ENCODE results near the gene CTDSPL2.

Gene CTDSPL2

GRCh38 chr15:44492672-44493071 is 65.2 kb downstream of the CTDSPL2 start (continued):
- no peak for TF ChIP-seq CREB5 (CRISPR knock-in tag; IDR thresholded peaks at IDR 0.05; ENCODE audit: low read depth)
- no peak for TF ChIP-seq TSHZ2 (CRISPR knock-in tag; IDR thresholded peaks at IDR 0.05)
- TF ChIP-seq ZFP30 (CRISPR knock-in tag; IDR thresholded peaks at IDR 0.05): no peak
- TF ChIP-seq ESRRG (CRISPR knock-in tag; IDR thresholded peaks at IDR 0.05): no peak

GRCh38 chr15:44495562-44495961 is 68.1 kb downstream of the CTDSPL2 start:
- no peak for TF ChIP-seq OSR1 (CRISPR knock-in tag; IDR thresholded peaks at IDR 0.05)
- TF ChIP-seq TOX (CRISPR knock-in tag; IDR thresholded peaks at IDR 0.05; ENCODE audit: borderline replicate concordance): no peak
- no peak for TF ChIP-seq SNAI2 (CRISPR knock-in tag; IDR thresholded peaks at IDR 0.05)
- no peak for TF ChIP-seq ZNF8 (CRISPR knock-in tag; IDR thresholded peaks at IDR 0.05)
- TF ChIP-seq POU6F1 (CRISPR knock-in tag; IDR thresholded peaks at IDR 0.05; ENCODE audit: borderline replicate concordance, low read depth): no peak
- no peak for TF ChIP-seq ZNF565 (CRISPR knock-in tag; conservative IDR thresholded peaks at IDR 0.05; ENCODE audit: low read depth)
- TF ChIP-seq ZNF70 (CRISPR knock-in tag; IDR thresholded peaks at IDR 0.05): no peak
- TF ChIP-seq TCF4 (CRISPR knock-in tag; IDR thresholded peaks at IDR 0.05; ENCODE audit: borderline replicate concordance): no peak
- TF ChIP-seq ZFP30 (CRISPR knock-in tag; IDR thresholded peaks at IDR 0.05): no peak
- no peak for TF ChIP-seq BACH2 (CRISPR knock-in tag; IDR thresholded peaks at IDR 0.05; ENCODE audit: borderline replicate concordance)
- no peak for TF ChIP-seq TSHZ2 (CRISPR knock-in tag; IDR thresholded peaks at IDR 0.05)
- no peak for TF ChIP-seq PATZ1 (CRISPR knock-in tag; IDR thresholded peaks at IDR 0.05; ENCODE audit: borderline replicate concordance)
- no peak for TF ChIP-seq ZFP3 (CRISPR knock-in tag; IDR thresholded peaks at IDR 0.05)
- TF ChIP-seq ARNTL (CRISPR knock-in tag; IDR thresholded peaks at IDR 0.05; ENCODE audit: borderline replicate concordance, low read depth): no peak
- TF ChIP-seq ISL1 (CRISPR knock-in tag; IDR thresholded peaks at IDR 0.05): no peak
- no peak for TF ChIP-seq ZC3H10 (CRISPR knock-in tag; IDR thresholded peaks at IDR 0.05)
- ATAC-seq: no peak

- no peak for TF ChIP-seq GLIS3 (CRISPR knock-in tag; IDR thresholded peaks at IDR 0.05)
- no peak for TF ChIP-seq PPARA (CRISPR knock-in tag; IDR thresholded peaks at IDR 0.05; ENCODE audit: borderline replicate concordance)
- TF ChIP-seq ZC3H10 (CRISPR knock-in tag; IDR thresholded peaks at IDR 0.05): no peak
- TF ChIP-seq ZFP30 (CRISPR knock-in tag; IDR thresholded peaks at IDR 0.05): no peak
- TF ChIP-seq CSDC2 (CRISPR knock-in tag; IDR thresholded peaks at IDR 0.05): no peak
- no peak for TF ChIP-seq POU6F1 (CRISPR knock-in tag; IDR thresholded peaks at IDR 0.05; ENCODE audit: borderline replicate concordance, low read depth)
- TF ChIP-seq ARNTL (CRISPR knock-in tag; IDR thresholded peaks at IDR 0.05; ENCODE audit: borderline replicate concordance, low read depth): no peak
- TF ChIP-seq ESRRG (CRISPR knock-in tag; IDR thresholded peaks at IDR 0.05): no peak
- no peak for TF ChIP-seq ZNF565 (CRISPR knock-in tag; conservative IDR thresholded peaks at IDR 0.05; ENCODE audit: low read depth)
- no peak for TF ChIP-seq ZNF70 (CRISPR knock-in tag; IDR thresholded peaks at IDR 0.05)
- no peak for TF ChIP-seq ZFP3 (CRISPR knock-in tag; IDR thresholded peaks at IDR 0.05)
- TF ChIP-seq TOX (CRISPR knock-in tag; IDR thresholded peaks at IDR 0.05; ENCODE audit: borderline replicate concordance): no peak
- TF ChIP-seq ZNF8 (CRISPR knock-in tag; IDR thresholded peaks at IDR 0.05): no peak
- no peak for TF ChIP-seq CREB5 (CRISPR knock-in tag; IDR thresholded peaks at IDR 0.05; ENCODE audit: low read depth)
- TF ChIP-seq ISL1 (CRISPR knock-in tag; IDR thresholded peaks at IDR 0.05): no peak
- TF ChIP-seq TCF4 (CRISPR knock-in tag; IDR thresholded peaks at IDR 0.05; ENCODE audit: borderline replicate concordance): no peak
- ATAC-seq: no peak
Measured at GRCh38 chr15:44500555-44500954, 73.1 kb downstream of the CTDSPL2 start.
